Keratinocyte (primary cell): ENCODE results near the gene DMXL1.
"Not testable (repeated sequence)": the region's sequence is repeated elsewhere in the genome, so short reads cannot be mapped to it uniquely, and the experiment has no call there.

Source experiments
- EZH2 ChIP-seq: IDR thresholded peaks from one replicate; pipeline ENCODE4 v1.6.1; 2012; ENCODE audit warnings: inconsistent platforms, mild to moderate bottlenecking, low read length, moderate library complexity
- TF ChIP-seq, protein P1 (sequence below), 3 experiments: IDR thresholded peaks in 1 of 3; conservative IDR thresholded peaks in 1 of 3; optimal IDR thresholded peaks in 1 of 3; 2 replicates in 2 of 3; 3 replicates in 1 of 3; pipeline versions ENCODE3 to v1.5.1; 2011; ENCODE audit warnings: low read length in 3 of 3, mild to moderate bottlenecking in 3 of 3, moderate library complexity in 2 of 3, control low read depth in 1 of 3, inconsistent platforms in 1 of 3; ENCODE audit not compliant: insufficient read depth in 2 of 3; ENCODE audit errors: extremely low read depth in 1 of 3

DNA sequence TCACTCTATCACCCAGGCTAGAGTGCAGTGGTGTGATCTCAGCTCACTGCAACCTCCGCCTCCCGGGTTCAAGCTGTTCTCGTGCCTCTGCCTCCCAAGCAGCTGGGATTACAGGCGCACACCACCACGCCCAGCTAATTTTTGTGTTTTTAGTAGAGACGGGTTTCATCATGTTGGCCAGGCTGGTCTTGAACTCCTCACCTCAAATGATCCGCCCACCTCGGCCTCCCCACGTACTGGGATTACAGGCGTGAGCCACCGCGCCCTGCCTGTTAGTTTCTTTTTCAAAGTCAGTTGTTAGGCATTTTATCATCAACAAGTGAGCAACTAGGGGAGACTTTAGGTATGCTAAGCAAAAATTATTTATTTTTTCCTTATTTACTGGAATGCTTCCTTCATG lies 4.4 kb downstream of the DMXL1 start:
- TF ChIP-seq, protein P1, sequence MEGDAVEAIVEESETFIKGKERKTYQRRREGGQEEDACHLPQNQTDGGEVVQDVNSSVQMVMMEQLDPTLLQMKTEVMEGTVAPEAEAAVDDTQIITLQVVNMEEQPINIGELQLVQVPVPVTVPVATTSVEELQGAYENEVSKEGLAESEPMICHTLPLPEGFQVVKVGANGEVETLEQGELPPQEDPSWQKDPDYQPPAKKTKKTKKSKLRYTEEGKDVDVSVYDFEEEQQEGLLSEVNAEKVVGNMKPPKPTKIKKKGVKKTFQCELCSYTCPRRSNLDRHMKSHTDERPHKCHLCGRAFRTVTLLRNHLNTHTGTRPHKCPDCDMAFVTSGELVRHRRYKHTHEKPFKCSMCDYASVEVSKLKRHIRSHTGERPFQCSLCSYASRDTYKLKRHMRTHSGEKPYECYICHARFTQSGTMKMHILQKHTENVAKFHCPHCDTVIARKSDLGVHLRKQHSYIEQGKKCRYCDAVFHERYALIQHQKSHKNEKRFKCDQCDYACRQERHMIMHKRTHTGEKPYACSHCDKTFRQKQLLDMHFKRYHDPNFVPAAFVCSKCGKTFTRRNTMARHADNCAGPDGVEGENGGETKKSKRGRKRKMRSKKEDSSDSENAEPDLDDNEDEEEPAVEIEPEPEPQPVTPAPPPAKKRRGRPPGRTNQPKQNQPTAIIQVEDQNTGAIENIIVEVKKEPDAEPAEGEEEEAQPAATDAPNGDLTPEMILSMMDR (optimal IDR thresholded peaks at IDR 0.05 in 1 of 3, IDR thresholded peaks at IDR 0.05 in 1 of 3, conservative IDR thresholded peaks at IDR 0.05 in 1 of 3; ENCODE audit: extremely low read depth in 1 of 3, insufficient read depth in 2 of 3, low read length in 3 of 3): not testable (repeated sequence)
- TF ChIP-seq EZH2: not testable (repeated sequence)
